Measurements from ENCODE around the gene SAMD11. TPM values are rescaled to one million over a fixed set of nuclear protein-coding genes. Genes with fewer than 3 reads are reported as not detected.

The SAMD11 gene
- total and polyA plus RNA-seq, 2 experiments from 2014 or later, result 8.2 to 40.9 TPM

GRCh38 chr1:910311-910880 lies 13.3 kb upstream of the SAMD11 start:
- no peaks in the 10 kb centered on the region for H3K27me3 ChIP-seq (replicated peaks; ENCODE audit: insufficient read depth)
- no peaks in the 10 kb centered on the region for H3K79me2 ChIP-seq (ENCODE audit: insufficient read depth)
- no peaks in the 10 kb centered on the region for H3K36me3 ChIP-seq (ENCODE audit: low read depth)
- H4K20me1 ChIP-seq (ENCODE audit: insufficient read depth), result no peaks in the 10 kb centered on the region
- TF ChIP-seq EZH2phosphoT487 (IDR thresholded peaks at IDR 0.05; ENCODE audit: insufficient read depth, low read depth) (no peak), EZH2 (IDR thresholded peaks at IDR 0.05; ENCODE audit: insufficient read depth, poor library complexity, severe bottlenecking) (no peak)
- in situ Hi-C loops (cut with MboI), result no loop called here
- no peaks in the 10 kb centered on the region for H3K9me3 ChIP-seq (ENCODE audit: low read depth)
- peak overlapping the region; percentile 37 for H3K27ac ChIP-seq
- peak; percentile 50 for DNase-seq
- H3K4me1 ChIP-seq (ENCODE audit: insufficient read depth), result peaks cover 29% of the 10 kb centered on the region
- H3K4me3 ChIP-seq, result peak overlapping the region; percentile 52
- 22 to 38% methylated on average over 17 to 29 of the region's 29 CpGs for WGBS, 2 experiments (ENCODE audit: low coverage in 1 of 2, low lambda C conversion rate in 2 of 2, missing lambda C conversion rate in 2 of 2)
- H2AFZ ChIP-seq, result peak overlapping the region; percentile 34; the same call in 1 of the 2 replicates
- peaks cover 13% of the 10 kb centered on the region; the same call in 1 of the 2 replicates for H3F3A ChIP-seq (ENCODE audit: insufficient read depth)
- peak overlapping the region; percentile 74 for H3K9ac ChIP-seq
- peak overlapping the region; percentile 72 for H3K4me2 ChIP-seq (ENCODE audit: unreplicated experiment)
- no peaks in the 10 kb centered on the region for H3K9me2 ChIP-seq (ENCODE audit: insufficient read depth)

- Histone ChIP-seq H3K4me1 (ENCODE audit: insufficient read depth) (peaks cover 24% of the 10 kb centered on the region), H3K9me2 (ENCODE audit: insufficient read depth) (no peaks in the 10 kb centered on the region), H3K9ac (peak overlapping the region; percentile 74), H2AFZ (no peak overlapping the region), H3K4me2 (ENCODE audit: unreplicated experiment) (peak overlapping the region; percentile 72), H3K4me3 (no peak overlapping the region), H3K27ac (peak overlapping the region; percentile 37; the same call in 1 of the 2 replicates), H4K20me1 (ENCODE audit: insufficient read depth) (no peaks in the 10 kb centered on the region), H3K36me3 (ENCODE audit: low read depth) (no peaks in the 10 kb centered on the region), H3K79me2 (ENCODE audit: insufficient read depth) (no peaks in the 10 kb centered on the region), H3F3A (ENCODE audit: insufficient read depth) (peaks cover 13% of the 10 kb centered on the region; the same call in 1 of the 2 replicates), H3K9me3 (ENCODE audit: low read depth) (no peaks in the 10 kb centered on the region), H3K27me3 (replicated peaks; ENCODE audit: insufficient read depth) (no peaks in the 10 kb centered on the region)
- 60 to 62% methylated on average over 24 to 25 of the region's 25 CpGs for WGBS, 2 experiments (ENCODE audit: low coverage in 1 of 2, low lambda C conversion rate in 2 of 2, missing lambda C conversion rate in 2 of 2)
- TF ChIP-seq EZH2 (IDR thresholded peaks at IDR 0.05; ENCODE audit: insufficient read depth, poor library complexity, severe bottlenecking) (no peak), EZH2phosphoT487 (IDR thresholded peaks at IDR 0.05; ENCODE audit: insufficient read depth, low read depth) (no peak)
- in situ Hi-C loops (cut with MboI), result no loop called here
- DNase-seq, result peak; percentile 74
Measured at GRCh38 chr1:910881-911721, 12.6 kb upstream of the SAMD11 start.

GRCh38 chr1:911875-912739 lies 11.6 kb upstream of the SAMD11 start:
- WGBS, 2 experiments (ENCODE audit: low coverage in 1 of 2, low lambda C conversion rate in 2 of 2, missing lambda C conversion rate in 2 of 2), result 79 to 80% methylated on average over 15 of the region's 15 CpGs
- no peak overlapping the region for H3K4me3 ChIP-seq

GRCh38 chr1:912740-913301 lies 10.9 kb upstream of the SAMD11 start:
- Histone ChIP-seq H3K4me2 (ENCODE audit: unreplicated experiment) (no peak overlapping the region), H3F3A (ENCODE audit: insufficient read depth) (0 out of 2 replicates have a peak, but pooled peaks cover 13% of the 10 kb centered on the region), H3K4me1 (ENCODE audit: insufficient read depth) (peaks cover 24% of the 10 kb centered on the region), H3K36me3 (ENCODE audit: low read depth) (no peaks in the 10 kb centered on the region), H2AFZ (no peak overlapping the region), H3K9me3 (ENCODE audit: low read depth) (no peaks in the 10 kb centered on the region), H3K9me2 (ENCODE audit: insufficient read depth) (no peaks in the 10 kb centered on the region), H3K27ac (no peak overlapping the region), H3K79me2 (ENCODE audit: insufficient read depth) (no peaks in the 10 kb centered on the region), H4K20me1 (ENCODE audit: insufficient read depth) (no peaks in the 10 kb centered on the region), H3K9ac (no peak overlapping the region), H3K4me3 (no peak overlapping the region), H3K27me3 (replicated peaks; ENCODE audit: insufficient read depth) (no peaks in the 10 kb centered on the region)
- WGBS, 2 experiments (ENCODE audit: low coverage in 1 of 2, low lambda C conversion rate in 2 of 2, missing lambda C conversion rate in 2 of 2), result 42 to 47% methylated on average over 23 to 24 of the region's 24 CpGs
- in situ Hi-C loops (cut with MboI), result no loop called here
- peak; percentile 71 for DNase-seq
- no peak for TF ChIP-seq EZH2 (IDR thresholded peaks at IDR 0.05; ENCODE audit: insufficient read depth, poor library complexity, severe bottlenecking)
- no peak for TF ChIP-seq EZH2phosphoT487 (IDR thresholded peaks at IDR 0.05; ENCODE audit: insufficient read depth, low read depth)

More at GRCh38 chr1:911875-912739, 11.6 kb upstream of the SAMD11 start:
- H3K4me1 ChIP-seq (ENCODE audit: insufficient read depth), result peaks cover 25% of the 10 kb centered on the region
- TF ChIP-seq EZH2phosphoT487 (IDR thresholded peaks at IDR 0.05; ENCODE audit: insufficient read depth, low read depth) (no peak), EZH2 (IDR thresholded peaks at IDR 0.05; ENCODE audit: insufficient read depth, poor library complexity, severe bottlenecking) (no peak)
- in situ Hi-C loops (cut with MboI), result no loop called here
- H3K27me3 ChIP-seq (replicated peaks; ENCODE audit: insufficient read depth), result no peaks in the 10 kb centered on the region
- no peaks in the 10 kb centered on the region for H3K9me2 ChIP-seq (ENCODE audit: insufficient read depth)
- no peaks in the 10 kb centered on the region for H4K20me1 ChIP-seq (ENCODE audit: insufficient read depth)
- no peaks in the 10 kb centered on the region for H3K36me3 ChIP-seq (ENCODE audit: low read depth)
- no peak overlapping the region for H2AFZ ChIP-seq
- no peak for DNase-seq
- no peak overlapping the region for H3K9ac ChIP-seq
- no peaks in the 10 kb centered on the region for H3K79me2 ChIP-seq (ENCODE audit: insufficient read depth)
- H3K9me3 ChIP-seq (ENCODE audit: low read depth), result no peaks in the 10 kb centered on the region
- H3K27ac ChIP-seq, result no peak overlapping the region
- H3F3A ChIP-seq (ENCODE audit: insufficient read depth), result peaks cover 13% of the 10 kb centered on the region; the same call in 1 of the 2 replicates
- no peak overlapping the region for H3K4me2 ChIP-seq (ENCODE audit: unreplicated experiment)

Data from GM23248 (cell line).